Adrenal gland (tissue), 12 donors: ENCODE results near the gene ZNF563. TPM values are rescaled to one million over a fixed set of nuclear protein-coding genes. Genes with fewer than 3 reads are reported as not detected.

ENCODE experiments used
- DNase-seq, 7 donors: peaks; one replicate each; pipeline ENCODE4 v3.0.0-alpha.2; 2019 to 2020
- H3K27ac ChIP-seq, 5 donors: fragments of 200-600 bp; sonication (generic) in 4 of 5; 1 replicate in 3 of 5; 2 replicates in 2 of 5; pipeline versions ENCODE4 v1.5.1 to v1.8.0; 2016 to 2020; ENCODE audit warnings: mild to moderate bottlenecking in 1 of 5
- H3K27me3 ChIP-seq: fragments of 200-600 bp; 2 replicates; pipeline ENCODE4 v1.8.0; 2021
- H3K36me3 ChIP-seq, 2 donors: fragments of 200-600 bp; replicated peaks in 1 of 2; 1 replicate in 1 of 2; 2 replicates in 1 of 2; pipeline versions ENCODE4 v1.5.1 to v1.8.0; 2018 to 2022
- H3K4me1 ChIP-seq, 2 donors: fragments of 200-600 bp; replicated peaks in 1 of 2; 1 replicate in 1 of 2; 2 replicates in 1 of 2; pipeline versions ENCODE4 v1.5.1 to v1.8.0; 2018 to 2021
- H3K4me3 ChIP-seq, 4 donors: fragments of 200-600 bp; sonication (generic) in 3 of 4; one replicate each; pipeline ENCODE4 v1.5.1; 2016 to 2018
- H3K9me3 ChIP-seq, 3 donors: fragments of 200-600 bp; sonication (generic) in 1 of 3; replicated peaks in 1 of 3; 1 replicate in 2 of 3; 2 replicates in 1 of 3; pipeline versions ENCODE4 v1.5.1 to v1.8.0; 2016 to 2021
- POLR2A ChIP-seq, 2 donors: fragments of 450-650 bp; IDR thresholded peaks; one replicate each; pipeline ENCODE4 v1.6.1; 2017; ENCODE audit warnings: antibody characterized with exemption in 2 of 2, mild to moderate bottlenecking in 2 of 2, moderate library complexity in 1 of 2
- WGBS, 4 donors: extraction: QIAGEN DNeasy Blood & Tissue Kit in 2 of 4; methylation state at CpG; one replicate each; pipeline versions ENCODE4 v1.1.5 to v1.1.7; 2013 to 2017; 5-methylcytosine and 5-hydroxymethylcytosine counted together
- intact Hi-C, 2 donors: fragments of 100-400 bp; cut with DNase I; formaldehyde crosslinking; loops; one replicate each; pipeline versions ENCODE4 v1.14.1 to v1.15.0; 2022 to 2023
- polyA plus RNA-seq, 3 donors: library from polyadenylated mRNA; stranded (reverse); fragments of 200-250 nt in 2 of 3; fragments of 350-450 nt in 1 of 3; fragmentation: Illumina TruSeq in 1 of 3; extraction: RNeasy Lipid Tissue Mini Kit (QIAGEN cat#74804) in 1 of 3; gene quantifications; one replicate each; pipeline ENCODE4 v1.2.3, GENCODE V29; 2013 to 2014
- total RNA-seq, 9 donors: library from RNA; depleted of rRNA in 4 of 9; stranded (reverse); fragments of >200 nt in 4 of 9; fragments of 120-200 nt in 1 of 9; fragmentation: NEBNext Ultra II Directional in 1 of 9; extraction: Animal tissue kit (Norgen Biotek cat#: 25700) in 1 of 9; gene quantifications; one replicate each; pipeline versions ENCODE4 v1.1.0 to v1.2.4, GENCODE V29; 2013 to 2023
- TF ChIP-seq, protein P1 (sequence below), 6 experiments: fragments of 450-650 bp in 4 of 6; fragments of 200-600 bp in 2 of 6; sonication (generic) in 1 of 6; IDR thresholded peaks; 1 replicate in 5 of 6; 2 replicates in 1 of 6; pipeline versions ENCODE4 v1.5.1 to v1.8.0; 2016 to 2021; ENCODE audit warnings: antibody characterized with exemption in 6 of 6, mild to moderate bottlenecking in 2 of 6, moderate library complexity in 1 of 6
- donor health status: healthy with polysubstance abuse.
- donor health status: Bipolar disorder and iron deficiency.
- donor health status: DM: yes; HTN: yes; CAD: no.
- donor health status: DM: no; HTN: no; CAD: no.
- donor health status: DM: no; HTN: no; CAD: no.
- donor health status: DM: yes; HTN: yes; CAD: no.

The ZNF563 gene
- total and polyA plus RNA-seq, 12 donors, result 1.8 to 10.6 (median 5.1) TPM

DNA sequence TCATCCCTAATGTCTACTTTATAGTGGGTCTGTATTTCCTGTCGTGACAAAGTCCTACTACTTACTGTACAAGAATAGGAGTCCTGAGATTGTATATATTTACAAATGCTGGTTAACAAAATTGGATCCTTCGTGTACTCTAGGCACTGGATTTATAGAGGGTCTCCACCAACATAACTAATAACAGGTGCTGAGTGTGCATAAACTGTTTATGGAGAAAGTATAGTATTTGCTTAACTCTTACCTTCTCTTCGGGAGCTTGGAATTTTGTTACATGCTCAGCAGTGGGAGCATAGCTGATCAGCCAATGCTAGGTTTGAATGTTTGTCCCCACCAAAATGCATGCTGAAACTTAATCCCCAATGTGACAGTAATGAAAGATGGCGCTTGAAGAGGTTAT, 19.9 kb upstream of the ZNF563 start:
- no peak overlapping the region for H3K27ac ChIP-seq
- H3K27me3 ChIP-seq, result no peaks in the 10 kb centered on the region
- 91 to 94% (median 93%) methylated on average over 4 of the region's 4 CpGs for WGBS, 4 donors
- no peak for TF ChIP-seq POLR2A (IDR thresholded peaks at IDR 0.05)
- TF ChIP-seq, protein P1, sequence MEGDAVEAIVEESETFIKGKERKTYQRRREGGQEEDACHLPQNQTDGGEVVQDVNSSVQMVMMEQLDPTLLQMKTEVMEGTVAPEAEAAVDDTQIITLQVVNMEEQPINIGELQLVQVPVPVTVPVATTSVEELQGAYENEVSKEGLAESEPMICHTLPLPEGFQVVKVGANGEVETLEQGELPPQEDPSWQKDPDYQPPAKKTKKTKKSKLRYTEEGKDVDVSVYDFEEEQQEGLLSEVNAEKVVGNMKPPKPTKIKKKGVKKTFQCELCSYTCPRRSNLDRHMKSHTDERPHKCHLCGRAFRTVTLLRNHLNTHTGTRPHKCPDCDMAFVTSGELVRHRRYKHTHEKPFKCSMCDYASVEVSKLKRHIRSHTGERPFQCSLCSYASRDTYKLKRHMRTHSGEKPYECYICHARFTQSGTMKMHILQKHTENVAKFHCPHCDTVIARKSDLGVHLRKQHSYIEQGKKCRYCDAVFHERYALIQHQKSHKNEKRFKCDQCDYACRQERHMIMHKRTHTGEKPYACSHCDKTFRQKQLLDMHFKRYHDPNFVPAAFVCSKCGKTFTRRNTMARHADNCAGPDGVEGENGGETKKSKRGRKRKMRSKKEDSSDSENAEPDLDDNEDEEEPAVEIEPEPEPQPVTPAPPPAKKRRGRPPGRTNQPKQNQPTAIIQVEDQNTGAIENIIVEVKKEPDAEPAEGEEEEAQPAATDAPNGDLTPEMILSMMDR (IDR thresholded peaks at IDR 0.05), result no peak
- no peaks in the 10 kb centered on the region for H3K4me1 ChIP-seq
- no peak for DNase-seq
- H3K36me3 ChIP-seq, result peaks cover 0 to 11% of the 10 kb centered on the region in 2 donors
- H3K9me3 ChIP-seq, result peaks cover 0 to 37% (median 0%) of the 10 kb centered on the region in 3 donors
- H3K4me3 ChIP-seq, result no peak overlapping the region
- intact Hi-C loops, result loop anchor here in 1 of 2 donors (10.0 kb wide), 1 partner anchor 159 kb away; no protein-coding TSS in a partner anchor

DNA sequence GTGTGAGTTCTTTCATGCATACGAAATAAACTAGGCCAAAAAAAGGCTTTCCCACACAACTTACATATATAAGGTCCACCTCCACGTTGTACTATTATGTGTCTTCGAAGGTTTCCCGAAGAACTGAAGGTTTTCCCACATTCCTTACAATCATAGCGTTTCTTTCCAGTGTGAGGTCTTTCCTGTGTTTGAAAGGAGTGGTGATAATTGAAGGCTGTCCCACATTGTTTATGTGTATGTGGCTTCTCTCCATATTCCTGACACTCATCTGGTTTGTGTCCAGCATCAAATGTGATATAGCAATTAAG, 17.4 kb upstream of the ZNF563 start:
- no peaks in the 10 kb centered on the region for H3K27me3 ChIP-seq
- H3K36me3 ChIP-seq, result peaks cover 0 to 11% of the 10 kb centered on the region in 2 donors
- no peaks in the 10 kb centered on the region for H3K4me1 ChIP-seq
- peaks cover 0 to 58% (median 0%) of the 10 kb centered on the region in 3 donors for H3K9me3 ChIP-seq
- intact Hi-C loops, result loop anchor here in 1 of 2 donors (10.0 kb wide), 1 partner anchor 156 kb away; no protein-coding TSS in a partner anchor
- no peak overlapping the region for H3K27ac ChIP-seq
- TF ChIP-seq, protein P1 (IDR thresholded peaks at IDR 0.05), result no peak
- TF ChIP-seq POLR2A (IDR thresholded peaks at IDR 0.05), result no peak
- peak overlapping the region in 1 of 4 donors; percentile 6 for H3K4me3 ChIP-seq
- 93 to 98% (median 96%) methylated on average over 5 of the region's 5 CpGs for WGBS, 4 donors
- DNase-seq, result no peak

DNA sequence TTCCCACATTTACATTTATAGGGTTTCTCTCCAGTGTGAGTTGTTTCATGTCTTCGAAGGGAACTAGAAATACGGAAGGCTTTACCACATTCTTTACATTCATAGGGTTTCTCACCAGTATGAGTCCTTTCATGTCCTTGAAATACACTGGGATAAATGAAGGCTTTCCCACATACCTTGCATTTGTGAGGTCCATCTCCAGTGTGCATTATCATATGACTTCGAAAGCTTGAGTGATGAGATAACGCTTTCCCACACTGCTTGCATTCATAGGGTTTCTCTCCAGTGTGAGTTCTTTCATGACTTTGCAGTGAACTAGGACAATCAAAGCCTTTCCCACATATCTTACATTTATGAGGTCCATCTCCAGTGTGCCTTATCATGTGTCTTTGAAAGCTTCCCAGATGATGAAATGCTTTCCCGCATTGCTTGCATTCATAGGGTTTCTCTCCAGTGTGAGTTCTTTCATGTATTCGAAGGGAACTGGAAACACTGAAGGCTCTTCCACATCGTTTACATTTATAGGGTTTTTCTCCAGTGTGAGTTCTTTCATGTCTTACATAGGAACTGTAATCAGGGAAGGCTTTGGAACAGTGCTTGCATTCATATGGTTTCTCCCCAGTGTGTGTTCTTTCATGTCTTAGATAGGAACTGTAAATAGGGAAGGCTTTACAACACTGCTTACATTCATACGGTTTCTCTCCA, 16.9 kb upstream of the ZNF563 start:
- Histone ChIP-seq H3K4me3 (peak overlapping the region in 1 of 4 donors; percentile 10), H3K27me3 (no peaks in the 10 kb centered on the region), H3K36me3 (peaks cover 0 to 11% of the 10 kb centered on the region in 2 donors), H3K4me1 (no peaks in the 10 kb centered on the region), H3K27ac (no peak overlapping the region), H3K9me3 (peaks cover 0 to 60% (median 0%) of the 10 kb centered on the region in 3 donors)
- DNase-seq, result no peak
- intact Hi-C loops, result loop anchor here in 1 of 2 donors (10.0 kb wide), 1 partner anchor 156 kb away; no protein-coding TSS in a partner anchor
- TF ChIP-seq, protein P1 (IDR thresholded peaks at IDR 0.05), result no peak
- no peak for TF ChIP-seq POLR2A (IDR thresholded peaks at IDR 0.05)
- 92 to 97% (median 95%) methylated on average over 8 of the region's 8 CpGs for WGBS, 4 donors

DNA sequence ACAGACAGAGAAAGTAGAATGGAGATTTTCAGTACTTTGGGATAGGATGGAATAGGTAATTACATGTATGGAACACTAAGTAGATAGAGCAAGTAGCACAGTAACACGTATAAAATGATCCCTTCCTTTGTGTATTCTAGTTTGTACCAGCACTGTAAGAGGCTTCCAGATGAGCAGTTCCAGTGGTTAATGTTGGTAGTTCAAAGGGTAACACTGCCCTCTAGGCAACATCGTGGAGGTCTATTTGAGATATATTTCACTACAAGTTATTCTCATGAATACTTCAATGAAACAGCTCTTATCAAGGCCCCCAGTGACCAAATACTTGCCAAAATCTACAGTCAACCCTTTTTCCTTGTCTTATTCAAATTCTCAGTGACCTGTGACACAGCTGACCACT, 13.5 kb upstream of the ZNF563 start:
- Histone ChIP-seq H3K27me3 (no peaks in the 10 kb centered on the region), H3K36me3 (peaks cover 0 to 11% of the 10 kb centered on the region in 2 donors), H3K27ac (no peak overlapping the region), H3K9me3 (peaks cover 0 to 61% (median 10%) of the 10 kb centered on the region in 3 donors), H3K4me3 (no peak overlapping the region), H3K4me1 (no peaks in the 10 kb centered on the region)
- TF ChIP-seq, protein P1 (IDR thresholded peaks at IDR 0.05), result no peak
- DNase-seq, result no peak
- 61 to 70% (median 63%) methylated on average over 2 of the region's 2 CpGs for WGBS, 4 donors
- intact Hi-C loops, result no loop called here
